Transverse colon (tissue), 4 donors: ENCODE measurements around the gene SMAP1.

Experiments
- POLR2A ChIP-seq: fragments of 450-650 bp; IDR thresholded peaks from one replicate; pipeline ENCODE4 v1.6.1; 2016; ENCODE audit warnings: antibody characterized with exemption, mild to moderate bottlenecking, moderate library complexity
- POLR2AphosphoS5 ChIP-seq, 3 donors: sonication (generic); formaldehyde crosslinking; IDR thresholded peaks; one replicate each; pipeline ENCODE4 v1.6.1; 2016; ENCODE audit warnings: antibody characterized with exemption in 3 of 3
- TF ChIP-seq, protein P1 (sequence below), 5 experiments: fragments of 200-600 bp in 3 of 5; fragments of 450-650 bp in 2 of 5; sonication (generic) in 3 of 5; IDR thresholded peaks; 1 replicate in 2 of 5; 2 replicates in 3 of 5; pipeline ENCODE4 v1.5.1; 2016 to 2017; ENCODE audit warnings: antibody characterized with exemption in 5 of 5, inconsistent platforms in 3 of 5, mild to moderate bottlenecking in 2 of 5, moderate library complexity in 1 of 5

DNA sequence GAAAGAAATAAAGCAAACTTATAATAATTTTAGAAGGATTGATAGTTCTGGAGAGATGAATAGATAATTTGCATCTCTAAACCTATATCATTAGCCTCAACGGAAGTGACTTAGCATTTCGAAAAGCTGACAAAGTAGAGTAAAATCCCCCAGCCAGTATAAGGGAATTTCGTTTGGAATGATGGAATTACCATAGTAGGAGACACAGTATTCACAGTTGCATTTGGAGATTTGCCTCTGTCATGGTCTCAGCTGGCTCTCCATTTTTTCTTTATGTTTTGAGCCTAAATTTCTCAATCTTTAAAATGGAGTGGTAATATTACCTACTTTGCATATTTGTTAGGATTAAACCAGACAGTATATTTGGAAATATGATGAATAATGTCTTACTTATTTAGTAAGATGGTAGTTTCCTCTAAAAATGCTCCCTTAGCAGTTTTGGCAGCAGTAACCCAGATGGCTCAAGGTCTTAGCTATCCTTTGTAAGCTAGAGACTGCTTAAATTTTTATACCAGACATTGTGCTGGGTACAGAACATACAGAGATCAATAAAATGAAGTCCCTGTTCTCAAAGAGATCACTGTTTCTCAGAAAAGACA, 58.2 kb downstream of the SMAP1 start:
- no peak for TF ChIP-seq POLR2A
- TF ChIP-seq, protein P1, sequence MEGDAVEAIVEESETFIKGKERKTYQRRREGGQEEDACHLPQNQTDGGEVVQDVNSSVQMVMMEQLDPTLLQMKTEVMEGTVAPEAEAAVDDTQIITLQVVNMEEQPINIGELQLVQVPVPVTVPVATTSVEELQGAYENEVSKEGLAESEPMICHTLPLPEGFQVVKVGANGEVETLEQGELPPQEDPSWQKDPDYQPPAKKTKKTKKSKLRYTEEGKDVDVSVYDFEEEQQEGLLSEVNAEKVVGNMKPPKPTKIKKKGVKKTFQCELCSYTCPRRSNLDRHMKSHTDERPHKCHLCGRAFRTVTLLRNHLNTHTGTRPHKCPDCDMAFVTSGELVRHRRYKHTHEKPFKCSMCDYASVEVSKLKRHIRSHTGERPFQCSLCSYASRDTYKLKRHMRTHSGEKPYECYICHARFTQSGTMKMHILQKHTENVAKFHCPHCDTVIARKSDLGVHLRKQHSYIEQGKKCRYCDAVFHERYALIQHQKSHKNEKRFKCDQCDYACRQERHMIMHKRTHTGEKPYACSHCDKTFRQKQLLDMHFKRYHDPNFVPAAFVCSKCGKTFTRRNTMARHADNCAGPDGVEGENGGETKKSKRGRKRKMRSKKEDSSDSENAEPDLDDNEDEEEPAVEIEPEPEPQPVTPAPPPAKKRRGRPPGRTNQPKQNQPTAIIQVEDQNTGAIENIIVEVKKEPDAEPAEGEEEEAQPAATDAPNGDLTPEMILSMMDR (IDR thresholded peaks at IDR 0.05) = no peak
- TF ChIP-seq POLR2AphosphoS5 (IDR thresholded peaks at IDR 0.05) = no peak
